ENCODE data around the gene ASB8.

The ASB8 gene

DNA sequence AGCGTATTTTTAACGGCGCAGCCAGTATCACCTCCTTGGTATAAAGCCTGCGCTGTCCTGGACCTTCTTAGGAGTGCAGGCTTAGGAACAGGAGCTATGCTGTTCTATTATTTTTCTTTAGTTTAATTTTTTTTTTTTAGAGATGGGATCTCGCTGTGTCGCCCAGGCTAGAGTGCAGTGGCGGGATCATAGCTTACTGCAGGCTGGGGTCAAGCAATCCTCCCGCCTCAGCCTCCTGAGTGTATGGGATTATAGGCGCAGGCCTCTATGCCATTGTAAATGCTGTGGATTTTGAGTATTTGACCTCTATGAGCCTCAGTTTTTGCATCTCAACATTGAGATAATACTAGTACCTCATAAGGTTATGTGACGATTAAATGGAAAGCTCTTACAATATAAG lies 41.7 kb upstream of the ASB8 start:
- H3K4me3 ChIP-seq (replicated peaks; ENCODE audit: low read depth, low read length) = peak overlapping the region; percentile 63
- DNase-seq (ENCODE audit: extremely low read depth, low read depth) = no peak
- TF ChIP-seq, protein P1, sequence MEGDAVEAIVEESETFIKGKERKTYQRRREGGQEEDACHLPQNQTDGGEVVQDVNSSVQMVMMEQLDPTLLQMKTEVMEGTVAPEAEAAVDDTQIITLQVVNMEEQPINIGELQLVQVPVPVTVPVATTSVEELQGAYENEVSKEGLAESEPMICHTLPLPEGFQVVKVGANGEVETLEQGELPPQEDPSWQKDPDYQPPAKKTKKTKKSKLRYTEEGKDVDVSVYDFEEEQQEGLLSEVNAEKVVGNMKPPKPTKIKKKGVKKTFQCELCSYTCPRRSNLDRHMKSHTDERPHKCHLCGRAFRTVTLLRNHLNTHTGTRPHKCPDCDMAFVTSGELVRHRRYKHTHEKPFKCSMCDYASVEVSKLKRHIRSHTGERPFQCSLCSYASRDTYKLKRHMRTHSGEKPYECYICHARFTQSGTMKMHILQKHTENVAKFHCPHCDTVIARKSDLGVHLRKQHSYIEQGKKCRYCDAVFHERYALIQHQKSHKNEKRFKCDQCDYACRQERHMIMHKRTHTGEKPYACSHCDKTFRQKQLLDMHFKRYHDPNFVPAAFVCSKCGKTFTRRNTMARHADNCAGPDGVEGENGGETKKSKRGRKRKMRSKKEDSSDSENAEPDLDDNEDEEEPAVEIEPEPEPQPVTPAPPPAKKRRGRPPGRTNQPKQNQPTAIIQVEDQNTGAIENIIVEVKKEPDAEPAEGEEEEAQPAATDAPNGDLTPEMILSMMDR (IDR thresholded peaks at IDR 0.05; ENCODE audit: low read depth, low read length, missing control alignments) = no peak

DNA sequence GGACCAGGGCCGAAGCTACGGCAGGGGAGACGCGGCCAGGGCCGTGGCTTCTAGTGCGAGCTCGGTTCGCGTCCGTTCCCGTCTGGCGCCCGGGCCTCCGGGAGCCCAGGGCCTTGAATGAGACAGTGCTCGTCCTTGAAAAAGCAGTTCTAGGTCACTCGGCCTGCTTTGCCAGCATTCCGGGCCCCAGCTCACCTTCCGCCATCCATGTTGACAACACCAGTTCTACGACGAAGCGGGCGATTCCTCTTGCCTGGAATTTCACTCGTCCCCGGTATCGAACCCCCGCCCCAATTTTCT lies 41.3 kb upstream of the ASB8 start:
- no peak for DNase-seq (ENCODE audit: extremely low read depth, low read depth)
- TF ChIP-seq, protein P1 (IDR thresholded peaks at IDR 0.05; ENCODE audit: low read depth, low read length, missing control alignments) = no peak
- peak overlapping the region; percentile 63 for H3K4me3 ChIP-seq (replicated peaks; ENCODE audit: low read depth, low read length)

DNA sequence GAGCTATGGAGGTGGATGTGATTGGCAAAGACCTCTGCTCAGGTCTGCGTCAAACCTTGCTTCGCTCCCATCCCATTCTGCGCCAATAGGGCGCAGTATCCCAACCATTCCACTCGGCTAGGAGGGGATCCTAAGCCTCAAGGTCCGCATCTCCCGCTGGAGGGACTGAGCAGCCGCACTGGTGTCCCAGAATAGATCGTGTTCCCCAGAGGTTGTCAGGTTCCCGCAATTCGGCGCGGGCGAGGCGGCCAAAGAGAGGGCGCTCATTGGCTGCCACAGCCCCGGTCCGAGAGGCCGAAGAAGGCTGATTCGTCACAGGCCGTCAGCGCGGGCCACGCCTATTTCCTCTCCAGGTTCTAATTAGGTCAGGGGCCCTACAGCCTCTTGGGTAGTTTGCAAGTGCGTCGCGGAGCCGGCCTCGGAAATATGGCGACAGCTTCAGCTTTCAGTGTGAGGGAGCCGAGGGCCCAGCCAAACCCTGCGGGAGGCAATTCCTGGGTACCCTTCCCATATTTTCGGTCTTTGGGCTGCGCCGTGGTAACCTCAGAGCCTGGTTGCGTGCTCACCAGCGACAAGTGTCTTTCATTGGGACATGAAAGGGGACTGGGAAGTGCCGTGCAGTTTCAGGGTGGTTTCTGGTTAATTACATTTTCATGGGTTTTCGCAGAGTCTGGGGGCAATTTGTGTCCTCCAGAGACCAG lies 40.8 kb upstream of the ASB8 start:
- TF ChIP-seq, protein P1 (IDR thresholded peaks at IDR 0.05; ENCODE audit: low read depth, low read length, missing control alignments) = no peak
- H3K4me3 ChIP-seq (replicated peaks; ENCODE audit: low read depth, low read length) = peak overlapping the region; percentile 63
- peak; percentile 88 for DNase-seq (ENCODE audit: extremely low read depth, low read depth)

DNA sequence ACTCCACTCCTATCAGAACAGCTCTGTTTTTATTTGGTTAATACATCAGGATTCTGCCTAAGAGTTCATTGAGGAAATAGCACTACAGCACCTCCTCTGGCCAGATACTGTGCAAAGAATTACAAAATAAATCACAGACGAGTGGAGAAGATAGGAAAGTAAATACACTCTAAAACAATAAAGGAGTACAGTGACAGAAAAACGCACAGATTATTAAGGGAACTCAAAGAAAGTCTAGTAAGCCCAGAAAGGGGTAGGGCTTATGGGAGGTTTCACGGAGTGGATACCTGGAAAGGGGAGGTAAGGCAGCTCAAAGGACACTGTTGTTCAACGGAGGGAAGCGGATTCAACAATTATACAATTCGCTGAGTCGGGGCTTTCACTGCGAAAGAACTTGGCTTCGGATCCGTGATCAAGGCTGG lies 40.2 kb upstream of the ASB8 start:
- no peak for DNase-seq (ENCODE audit: extremely low read depth, low read depth)
- TF ChIP-seq, protein P1 (IDR thresholded peaks at IDR 0.05; ENCODE audit: low read depth, low read length, missing control alignments) = peak; percentile 32
- H3K4me3 ChIP-seq (replicated peaks; ENCODE audit: low read depth, low read length) = peak overlapping the region; percentile 63

DNA sequence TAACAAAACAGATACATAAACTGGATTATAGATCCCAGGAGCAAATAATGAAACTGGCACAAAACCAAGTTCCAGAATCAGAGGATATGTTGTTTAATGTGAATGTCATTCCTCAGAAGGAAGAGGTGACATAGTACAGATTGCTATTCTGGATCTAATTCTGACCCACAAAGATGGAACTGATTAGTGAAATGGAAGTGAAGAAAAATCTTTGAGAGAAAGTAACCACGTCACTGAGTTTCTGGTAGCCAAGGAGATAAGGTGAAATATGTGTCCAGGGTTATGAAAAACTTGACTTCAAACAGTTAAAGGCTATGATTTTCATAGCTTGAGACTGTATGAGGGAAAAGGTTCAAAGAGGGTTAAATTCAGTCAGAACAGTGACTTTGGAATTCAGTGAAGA lies 37.5 kb upstream of the ASB8 start:
- no peak overlapping the region for H3K4me3 ChIP-seq (replicated peaks; ENCODE audit: low read depth, low read length)
- TF ChIP-seq, protein P1 (IDR thresholded peaks at IDR 0.05; ENCODE audit: low read depth, low read length, missing control alignments) = no peak
- no peak for DNase-seq (ENCODE audit: extremely low read depth, low read depth)

DNA sequence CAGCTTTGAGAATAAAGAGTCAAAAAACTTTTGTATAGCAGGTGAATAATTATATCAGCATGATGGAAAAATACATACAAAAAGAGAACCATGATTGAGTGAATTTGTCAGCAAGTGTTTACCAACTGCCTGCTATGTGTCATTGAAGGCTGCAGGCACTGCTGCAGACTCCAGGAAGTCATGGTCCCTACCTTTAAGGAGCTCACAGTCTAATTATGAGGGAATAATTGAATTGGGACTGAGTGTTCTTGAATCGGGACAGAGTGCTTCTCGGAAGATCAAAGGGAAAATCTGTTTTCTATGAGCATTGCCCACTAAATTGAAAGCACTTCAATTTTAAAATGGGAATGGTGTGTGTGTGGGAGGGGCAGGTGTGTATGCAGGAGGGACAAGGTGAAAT lies 36.3 kb upstream of the ASB8 start:
- H3K4me3 ChIP-seq (replicated peaks; ENCODE audit: low read depth, low read length) = no peak overlapping the region
- no peak for DNase-seq (ENCODE audit: extremely low read depth, low read depth)
- TF ChIP-seq, protein P1 (IDR thresholded peaks at IDR 0.05; ENCODE audit: low read depth, low read length, missing control alignments) = no peak

DNA sequence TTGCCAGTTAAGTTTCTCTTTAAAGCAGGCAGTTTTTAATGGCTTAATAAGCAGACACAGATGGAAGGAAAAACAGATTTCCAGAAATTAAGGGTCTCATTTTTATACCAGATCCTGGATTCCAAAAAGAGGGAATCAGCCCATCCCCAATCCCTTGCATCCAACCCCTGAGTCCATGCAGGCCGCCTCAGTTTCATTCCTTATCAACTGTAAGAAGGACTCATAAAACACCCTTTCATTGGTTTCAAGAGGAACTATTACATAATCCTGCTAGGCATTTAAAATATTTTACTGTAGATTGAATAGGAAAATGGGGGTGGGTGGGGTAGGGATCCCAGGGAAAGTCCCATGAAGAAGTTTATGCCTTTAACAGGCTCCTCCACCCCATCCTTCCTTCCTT lies 35.5 kb upstream of the ASB8 start:
- no peak overlapping the region for H3K4me3 ChIP-seq (replicated peaks; ENCODE audit: low read depth, low read length)
- DNase-seq (ENCODE audit: extremely low read depth, low read depth) = no peak
- TF ChIP-seq, protein P1 (IDR thresholded peaks at IDR 0.05; ENCODE audit: low read depth, low read length, missing control alignments) = no peak

Measured in HFF-Myc (cell line).